Left renal pelvis (tissue), 4 donors: ENCODE results near the gene EFNA2. TPM values are rescaled to one million over a fixed set of nuclear protein-coding genes. Genes with fewer than 3 reads are reported as not detected.
"Not testable (repeated sequence)": the region's sequence is repeated elsewhere in the genome, so short reads cannot be mapped to it uniquely, and the experiment has no call there.

Source experiments
- DNase-seq, 4 donors: peaks; one replicate each; pipeline ENCODE4 v3.0.0-alpha.2; 2013; ENCODE audit warnings: low read depth in 4 of 4, low spot score in 3 of 4
- polyA plus RNA-seq, 4 donors: library from polyadenylated mRNA; unstranded; fragments of 120-200 nt; gene quantifications; one replicate each; pipeline ENCODE4 v1.2.1, GENCODE V29; 2013; ENCODE audit not compliant: insufficient read length in 4 of 4

Gene EFNA2
- polyA plus RNA-seq = 1 to 10 TPM; 1.8 to 4.6 (median 3.1) TPM

GRCh38 chr19:1285737-1286360, at the start of gene EFNA2:
Gene EFNA2, plus strand, starts transcription at chr19:1285873. Its CDS starts 296 bp downstream, at chr19:1286169.
- DNase-seq = no peak

- no peak for DNase-seq
Measured at GRCh38 chr19:1236576-1236975, 49.1 kb upstream of the EFNA2 start.

GRCh38 chr19:1237027-1237659, 48.5 kb upstream of the EFNA2 start:
- no peak for DNase-seq

DNA sequence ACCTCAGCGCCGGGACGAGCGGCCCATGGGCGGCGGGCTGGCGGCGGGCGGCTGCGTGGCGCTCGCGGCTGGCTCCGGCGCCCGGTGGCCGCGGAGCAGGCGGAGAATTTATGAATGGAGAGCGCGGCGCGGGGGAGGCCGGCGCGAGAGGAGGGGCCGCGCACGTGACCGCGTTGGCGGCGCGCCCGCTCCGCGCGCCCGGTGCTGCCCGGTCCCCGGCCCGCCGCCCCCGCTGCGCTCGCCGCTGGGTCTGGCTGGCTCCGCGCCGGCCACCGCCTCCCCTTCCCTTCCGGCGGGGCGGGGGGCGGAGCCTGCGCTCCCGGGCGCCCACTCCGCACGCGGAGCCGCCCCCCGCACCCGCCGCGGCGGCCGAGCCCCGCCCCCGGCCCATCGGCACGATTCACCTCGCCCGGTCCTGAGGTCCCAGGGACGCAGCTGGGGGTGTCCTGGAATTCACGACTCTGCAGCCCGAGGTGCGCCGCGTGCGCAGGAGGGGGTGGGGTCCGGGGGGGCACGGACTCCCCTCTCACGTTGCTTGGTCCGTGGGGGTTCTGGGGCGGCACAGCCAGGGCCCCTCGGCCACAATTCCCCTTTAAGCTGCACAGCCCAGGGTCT, 47.8 kb upstream of the EFNA2 start, which contains the start of gene CBARP:
Gene CBARP (minus strand): TSS at position 252 of the 615 bp plus-strand sequence. CDS start 1,905 bp downstream, outside the sequence.
- no peak for DNase-seq

DNA sequence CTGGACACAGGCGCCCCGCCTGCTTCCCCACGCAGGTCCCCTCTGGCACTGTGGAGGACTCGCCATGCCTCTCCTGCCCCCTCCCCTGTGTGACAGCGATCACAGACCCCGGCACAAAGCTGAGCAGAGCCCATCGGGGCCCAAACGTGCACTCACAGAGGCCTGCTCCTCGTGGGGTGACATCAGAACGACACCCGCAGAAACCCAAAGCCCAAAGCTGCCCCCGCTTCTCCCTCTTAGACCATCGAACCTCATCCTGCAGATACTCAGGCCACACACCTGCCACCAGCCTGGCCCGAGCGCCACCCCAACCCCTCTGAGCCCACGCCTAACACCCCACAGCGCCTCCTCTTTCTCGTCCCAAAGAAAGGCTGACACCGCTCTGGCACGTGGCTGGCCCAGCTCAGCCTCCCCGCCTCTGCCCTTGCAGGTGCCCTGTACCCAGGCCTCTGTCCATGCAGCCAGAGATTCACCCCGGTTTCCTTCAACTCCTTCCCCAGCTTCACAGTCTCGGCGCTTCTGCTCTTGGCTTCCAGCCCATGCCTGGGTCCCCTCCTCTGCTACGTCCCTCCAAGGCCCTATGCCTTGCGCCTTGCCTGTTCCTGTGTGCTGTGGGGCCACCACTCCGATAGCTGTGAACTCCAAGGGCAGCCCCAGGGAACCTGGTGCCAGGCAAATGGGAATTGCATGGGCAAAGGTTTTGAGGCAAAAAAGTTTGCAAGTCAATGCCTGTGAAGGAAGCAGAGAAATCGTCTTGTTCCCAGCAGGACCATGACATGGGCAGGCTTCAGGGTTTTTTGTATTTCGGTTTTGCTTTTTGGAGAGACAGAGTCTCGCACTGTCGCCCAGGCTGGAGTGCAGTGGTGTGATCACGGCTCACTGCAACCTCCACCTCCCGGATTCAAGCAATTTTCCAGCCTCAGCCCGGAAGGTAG, 47.0 kb upstream of the EFNA2 start:
- no peak for DNase-seq

DNA sequence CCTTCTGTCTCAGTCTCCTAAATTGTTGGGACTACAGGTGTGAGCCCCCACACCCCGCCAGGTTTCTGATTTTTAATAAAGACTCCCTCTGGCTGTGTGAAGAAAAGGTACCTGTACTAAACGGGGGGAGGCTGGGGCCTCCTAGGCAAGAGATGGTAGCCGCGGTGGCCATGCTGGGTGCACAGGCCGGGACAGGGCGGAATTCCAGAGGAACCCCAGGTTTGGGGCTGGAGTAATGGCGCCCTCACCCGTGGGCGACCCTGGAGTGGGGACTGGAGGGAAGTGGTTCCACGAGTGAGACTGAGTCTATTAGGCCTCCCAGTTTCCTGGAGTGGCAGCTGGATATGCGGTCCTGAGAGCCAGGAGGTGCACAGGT, 46.3 kb upstream of the EFNA2 start:
- DNase-seq = no peak

DNA sequence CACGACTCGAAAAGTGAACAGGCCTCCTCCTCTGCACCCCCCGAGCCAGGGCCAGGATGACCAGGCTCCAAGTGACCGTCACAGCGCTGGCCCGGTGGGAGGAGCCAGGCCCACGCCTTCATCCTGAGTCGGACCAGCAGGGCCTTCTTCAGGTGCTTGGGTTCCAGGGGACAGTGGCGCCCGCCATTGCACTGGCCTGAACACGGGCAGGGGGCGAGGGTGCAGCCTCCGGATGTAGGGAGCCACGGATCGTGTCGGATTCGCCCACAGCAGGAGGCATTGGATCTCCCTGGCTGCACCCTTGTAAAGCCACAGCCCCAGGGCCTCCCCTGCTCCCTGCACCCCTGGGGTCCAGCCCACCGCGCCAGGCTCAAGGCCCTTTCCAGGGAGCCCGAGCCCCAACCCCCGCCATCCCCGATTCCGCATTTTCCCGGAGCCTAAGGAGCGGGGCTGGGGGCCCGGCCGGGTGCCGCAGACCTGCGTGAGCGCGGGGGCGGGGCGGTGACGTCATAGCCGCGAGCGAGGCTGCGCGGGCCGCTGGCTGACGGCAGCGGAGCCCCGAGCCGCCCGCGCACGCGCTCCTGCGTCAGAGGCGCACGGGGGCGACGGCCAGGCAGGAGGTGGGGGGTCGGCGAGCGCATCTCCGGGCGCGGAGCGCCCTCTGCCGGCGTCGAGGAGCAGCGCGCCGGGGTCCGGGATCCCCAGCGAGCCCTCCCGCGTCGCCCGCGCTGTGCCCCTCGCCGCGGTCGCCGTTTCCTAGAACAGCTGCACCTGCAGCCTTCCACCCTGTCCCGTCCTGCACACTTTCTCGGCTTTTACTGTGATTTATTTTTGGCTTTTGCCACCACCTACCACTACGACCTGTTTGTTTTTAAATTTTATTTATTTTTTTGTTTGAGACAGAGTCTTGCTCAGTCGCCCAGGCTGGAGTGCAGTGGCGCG, 45.6 kb upstream of the EFNA2 start:
- peak in 1 of 4 donors; percentile 80 for DNase-seq

DNA sequence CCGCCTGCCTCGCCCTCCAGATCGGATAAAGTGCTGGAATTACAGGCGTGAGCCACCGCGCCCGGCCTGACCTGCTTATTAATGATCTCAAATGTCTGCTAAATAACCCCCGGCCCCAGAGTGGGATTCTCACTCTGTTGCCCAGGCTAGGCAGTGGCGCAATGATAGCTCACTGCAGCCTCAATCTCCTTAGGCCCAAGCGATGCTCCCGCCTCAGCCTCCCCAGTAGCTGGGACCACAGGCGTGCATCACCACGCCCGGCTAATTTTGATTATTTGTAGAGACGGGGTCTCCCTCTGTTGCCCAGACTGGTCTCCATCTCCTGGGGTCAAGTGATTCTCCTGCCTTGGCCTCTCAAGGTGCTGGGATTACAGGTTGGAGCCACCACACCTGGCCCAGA, 44.7 kb upstream of the EFNA2 start:
- no peak for DNase-seq

- peak in 2 of 4 donors; percentile 82 to 87 for DNase-seq
Measured at GRCh38 chr19:1241417-1242095, 44.1 kb upstream of the EFNA2 start, which contains the start of gene ATP5F1D. Gene ATP5F1D, plus strand, starts transcription at chr19:1241751. Its CDS starts 100 bp downstream, at chr19:1241851.

- no peak for DNase-seq
Measured at GRCh38 chr19:1243768-1244692, 41.6 kb upstream of the EFNA2 start.

DNA sequence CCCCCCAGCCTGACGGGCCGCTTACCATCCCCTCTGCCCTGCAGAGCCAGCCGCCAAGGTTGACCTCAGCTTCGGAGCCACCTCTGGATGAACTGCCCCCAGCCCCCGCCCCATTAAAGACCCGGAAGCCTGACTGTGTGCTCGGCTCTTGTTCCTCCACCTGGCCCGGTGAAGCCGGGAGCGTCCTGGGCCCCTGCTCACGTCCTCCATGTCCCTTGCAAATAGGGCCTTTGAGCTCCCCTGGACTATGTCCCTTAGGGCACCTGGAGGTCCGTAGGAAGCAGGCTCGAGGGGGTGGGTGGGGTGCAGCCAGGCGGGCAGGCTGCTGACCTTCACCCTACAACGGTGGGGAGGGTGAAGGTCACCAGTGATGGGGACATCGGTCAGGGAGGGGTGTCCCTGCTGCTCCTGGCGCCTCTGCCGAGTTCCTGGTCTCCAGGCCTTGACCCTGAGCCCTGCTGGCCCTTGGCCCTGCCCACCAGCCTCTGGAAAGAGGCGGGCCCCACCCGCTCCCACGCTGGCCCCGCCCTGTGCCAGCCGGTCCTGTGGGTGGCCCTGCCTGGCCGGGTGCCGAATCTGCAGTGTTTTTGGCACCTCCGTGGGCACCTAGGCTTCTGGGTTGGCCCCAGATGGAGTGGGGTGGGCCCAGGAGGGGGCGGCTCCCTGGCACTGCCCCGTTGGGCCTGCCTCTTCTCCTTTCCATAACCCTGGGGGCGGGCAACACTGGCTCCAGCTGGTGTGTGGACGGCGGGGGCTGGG, 40.8 kb upstream of the EFNA2 start:
- no peak for DNase-seq

DNA sequence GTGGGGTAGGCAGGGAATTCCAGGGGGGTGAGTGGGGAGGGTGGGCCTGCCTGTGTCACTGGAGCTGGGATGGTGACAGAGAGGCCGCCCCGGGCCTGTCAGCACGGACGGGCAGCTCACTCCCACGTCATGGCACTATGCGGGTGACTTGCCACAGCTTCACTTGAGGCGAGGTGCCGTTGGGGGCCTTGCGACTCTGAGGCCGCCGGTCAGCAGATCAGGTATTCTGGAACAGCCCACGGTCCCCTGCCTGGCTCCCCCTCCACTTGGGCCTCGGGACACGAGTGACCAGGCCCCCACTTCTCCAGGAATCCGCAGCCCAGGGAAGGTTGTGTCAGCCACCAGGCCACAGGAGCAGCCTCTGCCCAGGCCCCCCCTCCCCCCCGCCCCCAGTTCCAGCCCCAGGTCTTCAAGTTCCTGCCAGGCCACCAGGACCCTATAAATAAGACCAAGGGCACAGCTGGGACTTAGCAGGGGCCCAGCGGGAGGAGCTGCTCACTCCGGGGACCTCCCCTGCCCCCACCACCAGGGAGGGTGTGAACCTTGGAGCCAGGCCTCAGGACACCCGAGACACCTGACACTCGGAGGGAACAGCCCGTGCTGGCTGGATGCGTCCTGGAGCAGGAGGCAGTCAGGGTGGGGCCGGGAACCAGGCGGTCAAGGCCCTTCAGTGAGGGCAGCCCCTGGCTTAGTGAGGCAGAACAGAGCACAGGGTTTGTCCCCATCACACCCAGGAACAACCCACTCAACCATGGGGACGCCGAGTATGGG, 40.0 kb upstream of the EFNA2 start:
- DNase-seq = no peak

GRCh38 chr19:1246265-1247087, 39.2 kb upstream of the EFNA2 start:
- not testable (repeated sequence) for DNase-seq

- DNase-seq = no peak
Measured at GRCh38 chr19:1247748-1248138, 37.9 kb upstream of the EFNA2 start.

- DNase-seq = no peak
Measured at GRCh38 chr19:1248139-1248785, 37.4 kb upstream of the EFNA2 start, which contains the start of gene MIDN. Gene MIDN, plus strand, starts transcription at chr19:1248583. Its CDS starts 1,714 bp downstream, at chr19:1250297.
